A673 (cell line): Measurements from ENCODE around the gene ABCA4.
"Not testable (repeated sequence)": the region's sequence is repeated elsewhere in the genome, so short reads cannot be mapped to it uniquely, and the experiment has no call there.

Source experiments
- CTCF ChIP-seq: fragments of 300-800, 200-600 bp; sonication (generic); conservative IDR thresholded peaks from 2 replicates; pipeline ENCODE4 v1.5.1; 2017; ENCODE audit warnings: low read depth, mild to moderate bottlenecking, antibody characterized with exemption, low read length, moderate library complexity, mixed read lengths
- EZH2 ChIP-seq: fragments of 200-600 bp; sonication (generic); IDR thresholded peaks from 2 replicates; pipeline ENCODE4 v1.6.1; 2017; ENCODE audit warnings: borderline replicate concordance, low read depth, mild to moderate bottlenecking, mixed read lengths, antibody characterized with exemption, low read length; ENCODE audit not compliant: poor library complexity, severe bottlenecking

- not testable (repeated sequence) for TF ChIP-seq CTCF, EZH2
Measured at GRCh38 chr1:93947002-93947686, 173.8 kb downstream of the ABCA4 start.
